Lower leg skin (tissue), 3 donors: ENCODE measurements around the gene ELN.

Source experiments
- POLR2A ChIP-seq, 2 donors: fragments of 450-650 bp; IDR thresholded peaks; one replicate each; pipeline ENCODE4 v1.6.1; 2016 to 2017; ENCODE audit warnings: antibody characterized with exemption in 2 of 2, mild to moderate bottlenecking in 1 of 2, moderate library complexity in 1 of 2
- TF ChIP-seq, protein P1 (sequence below), 3 donors: fragments of 450-650 bp; IDR thresholded peaks; one replicate each; pipeline ENCODE4 v1.5.1; 2016; ENCODE audit warnings: antibody characterized with exemption in 3 of 3, mild to moderate bottlenecking in 3 of 3, moderate library complexity in 2 of 3

DNA sequence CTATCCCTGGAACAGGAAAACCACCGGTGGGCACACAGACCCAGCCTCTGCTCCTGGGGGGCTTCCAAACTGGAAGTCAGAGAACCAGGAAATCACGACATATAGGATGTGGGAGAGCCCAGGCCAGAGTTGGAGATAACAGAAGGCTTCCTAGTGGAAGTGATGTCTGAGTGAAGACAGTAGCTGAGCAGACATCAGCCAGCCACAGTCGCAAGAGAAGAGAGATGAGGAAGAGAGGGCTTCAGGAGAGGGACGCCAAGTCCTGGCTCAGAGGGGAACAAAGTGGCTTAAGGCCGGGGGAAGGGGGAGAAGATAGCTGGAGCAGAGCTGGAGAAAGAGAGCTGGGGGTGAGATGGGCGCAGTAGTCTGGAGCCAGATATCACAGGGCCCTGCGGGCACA lies 30.9 kb upstream of the ELN start:
- TF ChIP-seq, protein P1, sequence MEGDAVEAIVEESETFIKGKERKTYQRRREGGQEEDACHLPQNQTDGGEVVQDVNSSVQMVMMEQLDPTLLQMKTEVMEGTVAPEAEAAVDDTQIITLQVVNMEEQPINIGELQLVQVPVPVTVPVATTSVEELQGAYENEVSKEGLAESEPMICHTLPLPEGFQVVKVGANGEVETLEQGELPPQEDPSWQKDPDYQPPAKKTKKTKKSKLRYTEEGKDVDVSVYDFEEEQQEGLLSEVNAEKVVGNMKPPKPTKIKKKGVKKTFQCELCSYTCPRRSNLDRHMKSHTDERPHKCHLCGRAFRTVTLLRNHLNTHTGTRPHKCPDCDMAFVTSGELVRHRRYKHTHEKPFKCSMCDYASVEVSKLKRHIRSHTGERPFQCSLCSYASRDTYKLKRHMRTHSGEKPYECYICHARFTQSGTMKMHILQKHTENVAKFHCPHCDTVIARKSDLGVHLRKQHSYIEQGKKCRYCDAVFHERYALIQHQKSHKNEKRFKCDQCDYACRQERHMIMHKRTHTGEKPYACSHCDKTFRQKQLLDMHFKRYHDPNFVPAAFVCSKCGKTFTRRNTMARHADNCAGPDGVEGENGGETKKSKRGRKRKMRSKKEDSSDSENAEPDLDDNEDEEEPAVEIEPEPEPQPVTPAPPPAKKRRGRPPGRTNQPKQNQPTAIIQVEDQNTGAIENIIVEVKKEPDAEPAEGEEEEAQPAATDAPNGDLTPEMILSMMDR (IDR thresholded peaks at IDR 0.05): no peak
- TF ChIP-seq POLR2A (IDR thresholded peaks at IDR 0.05): no peak
